ENCODE data around the gene SMIM10L1. TPM values are rescaled to one million over a fixed set of nuclear protein-coding genes. Genes with fewer than 3 reads are reported as not detected.

The SMIM10L1 gene
- polyA plus RNA-seq, 2 of the 4 experiments (the other 2 are of a cell fraction): 6.2 to 8.3 TPM

GRCh38 chr12:11183011-11183410, 12.0 kb downstream of the SMIM10L1 start:
- FAIRE-seq: no peak

GRCh38 chr12:11186837-11187236, 15.8 kb downstream of the SMIM10L1 start, which contains the start of gene TAS2R42:
Gene TAS2R42 (minus strand): TSS chr12:11186937. CDS start chr12:11186937, 0 bp downstream.
- TF ChIP-seq NR3C1 (IDR thresholded peaks at IDR 0.05): no peak
- TF ChIP-seq HEYL (CRISPR knock-in tag; IDR thresholded peaks at IDR 0.05): no peak
- TF ChIP-seq FOXS1 (CRISPR knock-in tag; IDR thresholded peaks at IDR 0.05): no peak
- TF ChIP-seq MYC (IDR thresholded peaks at IDR 0.05; ENCODE audit: borderline replicate concordance, low read length): no peak
- no peak for TF ChIP-seq EHF (CRISPR knock-in tag; IDR thresholded peaks at IDR 0.05)
- ChIA-PET POLR2A (no interaction called here), CTCF (no interaction called here)
- Histone ChIP-seq H3K4me1 (no peaks in the 10 kb centered on the region), H3K4me3 (no peak within 1 kb of the TSS), H3K27ac (no peak within 1 kb of the TSS), H3K9me3 (no peaks in the 10 kb centered on the region), H3K4me2 (no peak within 1 kb of the TSS)
- no peak for DNase-seq (ENCODE audit: low read depth in 1 of 2, low spot score in 1 of 2)
- no peak for ATAC-seq
- WGBS (ENCODE audit: missing lambda C conversion rate): 41% methylated on average over 2 of the region's 2 CpGs
- FAIRE-seq: no peak

More at GRCh38 chr12:11183011-11183410, 12.0 kb downstream of the SMIM10L1 start:
- Histone ChIP-seq H3K4me1 (no peaks in the 10 kb centered on the region), H3K4me3 (no peak overlapping the region), H3K27ac (no peak overlapping the region), H3K9me3 (no peaks in the 10 kb centered on the region), H3K4me2 (no peak overlapping the region)
- ATAC-seq (no peak), DNase-seq (ENCODE audit: low read depth in 1 of 2, low spot score in 1 of 2) (no peak)
- ChIA-PET POLR2A (interaction anchor here (0.8 kb wide), 1 partner anchor 11 kb away, joined by 3 read pairs; no protein-coding TSS in a partner anchor), CTCF (interaction anchor here (1.4 kb wide), 1 partner anchor 17 kb away, joined by 5 read pairs; no protein-coding TSS in a partner anchor)
- TF ChIP-seq MAZ (IDR thresholded peaks at IDR 0.05; ENCODE audit: borderline replicate concordance, low read depth, low read length): no peak
- TF ChIP-seq NPAS2 (CRISPR knock-in tag; IDR thresholded peaks at IDR 0.05; ENCODE audit: borderline replicate concordance): no peak
- no peak for TF ChIP-seq HOXA7 (CRISPR knock-in tag; IDR thresholded peaks at IDR 0.05)
- TF ChIP-seq SREBF2 (IDR thresholded peaks at IDR 0.05): no peak
- TF ChIP-seq RFX5 (IDR thresholded peaks at IDR 0.05): no peak
- TF ChIP-seq KDM5A (IDR thresholded peaks at IDR 0.05): no peak
- TF ChIP-seq CTCF (IDR thresholded peaks at IDR 0.05): no peak
- TF ChIP-seq POLR2AphosphoS2 (conservative IDR thresholded peaks at IDR 0.05; ENCODE audit: low read length): no peak
- TF ChIP-seq FOSL2 (IDR thresholded peaks at IDR 0.05): no peak
- no peak for TF ChIP-seq FOSL2 (CRISPR knock-in tag; IDR thresholded peaks at IDR 0.05)
- TF ChIP-seq BHLHE40 (IDR thresholded peaks at IDR 0.05; ENCODE audit: low read depth, low read length): no peak
- TF ChIP-seq CHD4 (IDR thresholded peaks at IDR 0.05; ENCODE audit: borderline replicate concordance): no peak
- TF ChIP-seq CHD2 (IDR thresholded peaks at IDR 0.05; ENCODE audit: low read length, partially characterized antibody): no peak
- TF ChIP-seq TP53 (CRISPR knock-in tag; IDR thresholded peaks at IDR 0.05): no peak
- no peak for TF ChIP-seq SMC3 (IDR thresholded peaks at IDR 0.05)
- TF ChIP-seq PBX3 (IDR thresholded peaks at IDR 0.05): no peak
- TF ChIP-seq HES2 (IDR thresholded peaks at IDR 0.05): no peak
- no peak for TF ChIP-seq NR3C1 (IDR thresholded peaks at IDR 0.05)
- no peak for TF ChIP-seq TFCP2L1 (CRISPR knock-in tag; IDR thresholded peaks at IDR 0.05)
- no peak for TF ChIP-seq HOXB5 (CRISPR knock-in tag; IDR thresholded peaks at IDR 0.05)

- FAIRE-seq (no peak), ATAC-seq (no peak), DNase-seq (ENCODE audit: low read depth in 1 of 2, low spot score in 1 of 2) (no peak)
- Histone ChIP-seq H3K27ac (no peak overlapping the region), H3K9me3 (0 out of 3 replicates have a peak, but pooled peaks cover 4% of the 10 kb centered on the region), H3K4me1 (no peaks in the 10 kb centered on the region), H3K4me2 (no peak overlapping the region), H3K4me3 (no peak overlapping the region)
- POLR2A ChIA-PET: no interaction called here
- CTCF ChIA-PET: no interaction called here
- TF ChIP-seq MAX (IDR thresholded peaks at IDR 0.05) (no peak), POLR2AphosphoS2 (conservative IDR thresholded peaks at IDR 0.05; ENCODE audit: low read length) (no peak), HDAC2 (IDR thresholded peaks at IDR 0.05) (no peak), CHD4 (IDR thresholded peaks at IDR 0.05; ENCODE audit: borderline replicate concordance) (no peak), BHLHE40 (IDR thresholded peaks at IDR 0.05; ENCODE audit: low read depth, low read length) (no peak), RCOR1 (IDR thresholded peaks at IDR 0.05; ENCODE audit: low read depth, low read length) (no peak), E2F6 (IDR thresholded peaks at IDR 0.05; ENCODE audit: borderline replicate concordance, low read depth) (no peak), RFX5 (IDR thresholded peaks at IDR 0.05) (no peak), PBX3 (IDR thresholded peaks at IDR 0.05) (no peak)
These were observed 31.8 kb downstream of the SMIM10L1 start for GRCh38 chr12:11202811-11203210.

All from A549 (cell line).